ENCODE data around the gene PYM1.

Gene PYM1

GRCh38 chr12:55927588-55928502, at the start of gene PYM1:
TSS of gene PYM1 (minus strand) at chr12:55927894. CDS start at chr12:55927761, 133 bp downstream.
- DNase-seq, result peak; percentile 82 to 89

- peak; percentile 43 to 49 for DNase-seq
Measured at GRCh38 chr12:55974308-55974730, 46.6 kb upstream of the PYM1 start.

- peak; percentile 100 for DNase-seq
Measured at GRCh38 chr12:55973599-55974307, 46.1 kb upstream of the PYM1 start, which contains the start of gene RAB5B. TSS of gene RAB5B (plus strand) at chr12:55974078. CDS start at chr12:55986961, 12,883 bp downstream.

GRCh38 chr12:55972911-55973598, 45.4 kb upstream of the PYM1 start:
- DNase-seq, result no peak

GRCh38 chr12:55972456-55972855, 44.8 kb upstream of the PYM1 start:
- no peak for DNase-seq

GRCh38 chr12:55972042-55972441, 44.3 kb upstream of the PYM1 start:
- no peak for DNase-seq

GRCh38 chr12:55970775-55971174, 43.1 kb upstream of the PYM1 start:
- no peak for DNase-seq

GRCh38 chr12:55969356-55969755, 41.7 kb upstream of the PYM1 start:
- DNase-seq, result no peak

GRCh38 chr12:55966408-55967281, 39.0 kb upstream of the PYM1 start, which contains the start of gene CDK2:
TSS of gene CDK2 (plus strand) at chr12:55966830. CDS start at chr12:55967009, 179 bp downstream.
- peak; percentile 73 to 92 for DNase-seq

- DNase-seq, result no peak
Measured at GRCh38 chr12:55965941-55966407, 38.3 kb upstream of the PYM1 start, which contains the start of gene PMEL. TSS of gene PMEL (minus strand) at chr12:55966042. CDS start at chr12:55966011, 31 bp downstream.

GRCh38 chr12:55965240-55965639, 37.5 kb upstream of the PYM1 start:
- no peak for DNase-seq

- DNase-seq, result no peak
Measured at GRCh38 chr12:55963760-55964159, 36.1 kb upstream of the PYM1 start.

- no peak for DNase-seq
Measured at GRCh38 chr12:55957106-55957859, 29.6 kb upstream of the PYM1 start.

GRCh38 chr12:55955800-55956508, 28.3 kb upstream of the PYM1 start:
- DNase-seq, result no peak

GRCh38 chr12:55955344-55955743, 27.6 kb upstream of the PYM1 start:
- DNase-seq, result no peak

GRCh38 chr12:55946553-55946952, 18.9 kb upstream of the PYM1 start:
- no peak for DNase-seq

GRCh38 chr12:55942577-55943136, 15.0 kb upstream of the PYM1 start:
- DNase-seq, result no peak

- no peak for DNase-seq
Measured at GRCh38 chr12:55942055-55942454, 14.4 kb upstream of the PYM1 start.

- peak; percentile 72 to 92 for DNase-seq
Measured at GRCh38 chr12:55940065-55940732, 12.5 kb upstream of the PYM1 start.

All from inflammatory macrophage treated with lipopolysaccharide for 1 hour (primary cell).